ENCODE measurements around the gene CLRN3.

GRCh38 chr10:127932521-127933270 is 40.0 kb upstream of the CLRN3 start:
- no peak for TF ChIP-seq EZH2phosphoT487 (IDR thresholded peaks at IDR 0.05; ENCODE audit: low read depth, severe bottlenecking, unreplicated experiment)
- TF ChIP-seq CTCF (IDR thresholded peaks at IDR 0.05; ENCODE audit: poor library complexity): no peak
- no peak for TF ChIP-seq EZH2 (IDR thresholded peaks at IDR 0.05; ENCODE audit: borderline replicate concordance)
